Brain microvascular endothelial cell (primary cell): ENCODE results near the gene VPS51.
"Not testable (repeated sequence)": the region's sequence is repeated elsewhere in the genome, so short reads cannot be mapped to it uniquely, and the experiment has no call there.

Experiments used
- DNase-seq: peaks from one replicate; pipeline ENCODE4 v3.0.0-alpha.2; 2020
- H3K27ac ChIP-seq: fragments of 250-450 bp; sonication (Bioruptor Pico); 2 replicates; pipeline ENCODE4 v1.5.1; 2020; ENCODE audit warnings: mild to moderate bottlenecking, moderate library complexity
- H3K27me3 ChIP-seq: fragments of 250-450 bp; sonication (Bioruptor Pico); replicated peaks from 2 replicates; pipeline ENCODE4 v1.5.1; 2020; ENCODE audit warnings: mild to moderate bottlenecking
- H3K36me3 ChIP-seq: fragments of 250-450 bp; sonication (Bioruptor Pico); replicated peaks from 2 replicates; pipeline ENCODE4 v1.5.1; 2020; ENCODE audit warnings: mild to moderate bottlenecking
- H3K4me3 ChIP-seq: 2 replicates; pipeline ENCODE4 v1.5.1; 2011; ENCODE audit warnings: low read depth, mild to moderate bottlenecking, control low read depth, low read length, moderate library complexity
- CTCF ChIP-seq: IDR thresholded peaks from 2 replicates; pipeline ENCODE4 v1.5.1; 2011; ENCODE audit warnings: low read depth, mild to moderate bottlenecking, moderate library complexity, low read length, control low read depth, inconsistent platforms; ENCODE audit errors: missing control alignments
- in situ Hi-C: cut with HindIII; loops from 2 replicates; pipeline ENCODE4 v1.10.0; 2017; ENCODE audit warnings: low sequenced_read_pairs, low pct_ligation_motif_present

VPS51 gene

DNA sequence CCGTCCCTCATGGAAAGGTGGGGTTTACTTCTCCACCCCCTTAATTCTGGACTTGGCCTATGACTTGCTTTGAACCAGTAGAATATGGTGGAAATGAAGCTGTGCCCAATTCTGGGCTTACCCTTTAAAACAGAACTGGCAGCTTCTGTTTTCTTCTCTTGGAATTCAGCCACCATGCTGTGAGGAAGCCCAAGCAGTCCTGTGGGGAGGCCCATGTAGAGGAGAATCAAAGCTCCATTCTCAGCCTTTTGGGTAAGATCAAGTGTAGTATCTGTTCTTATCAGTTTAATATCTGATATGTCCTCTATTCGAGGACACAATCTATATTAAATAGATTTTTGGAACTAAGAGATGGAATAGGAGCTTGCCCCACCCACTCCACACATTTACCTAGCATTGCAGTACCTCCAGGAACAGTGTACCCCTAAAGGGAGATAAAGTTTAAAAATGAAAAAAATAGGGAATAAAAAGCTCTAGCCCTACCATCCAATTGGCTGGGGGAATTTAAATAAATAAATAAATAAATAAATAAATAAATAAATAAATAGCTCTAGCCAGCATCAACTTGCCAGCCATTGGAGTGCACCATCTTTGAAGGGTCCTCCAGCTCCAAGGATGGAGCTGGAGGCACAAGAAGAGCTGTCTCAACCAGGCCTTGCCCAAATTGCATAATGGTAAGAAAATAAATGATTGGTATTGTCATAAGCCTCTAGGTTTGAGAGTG lies 51.5 kb downstream of the VPS51 start:
- H3K27ac ChIP-seq = no peak overlapping the region
- TF ChIP-seq CTCF = no peak
- DNase-seq = no peak
- H3K27me3 ChIP-seq = no peaks in the 10 kb centered on the region
- no peak overlapping the region for H3K4me3 ChIP-seq
- H3K36me3 ChIP-seq = no peaks in the 10 kb centered on the region
- in situ Hi-C loops = no loop called here

DNA sequence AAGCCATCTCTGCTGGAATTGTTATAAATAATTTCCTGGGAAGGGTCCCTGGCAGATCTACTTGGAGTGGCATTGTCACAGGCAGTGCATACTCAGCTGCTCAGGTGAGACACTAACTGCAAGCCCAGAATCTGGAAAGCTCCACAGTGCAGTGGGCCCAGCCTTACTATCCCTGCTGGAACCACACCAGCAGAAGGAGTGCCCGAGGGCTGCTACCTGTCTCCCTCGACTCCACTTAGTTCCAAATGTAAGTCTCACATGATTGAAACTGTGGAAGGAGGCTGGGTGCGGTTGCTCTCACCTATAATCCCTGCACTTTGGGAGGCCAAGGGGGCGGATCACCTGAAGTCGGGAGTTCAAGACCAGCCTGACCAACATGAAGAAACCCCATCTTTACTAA lies 52.6 kb downstream of the VPS51 start:
- no peak for TF ChIP-seq CTCF
- Histone ChIP-seq H3K27me3 (no peaks in the 10 kb centered on the region), H3K4me3 (no peak overlapping the region), H3K36me3 (no peaks in the 10 kb centered on the region), H3K27ac (no peak overlapping the region)
- DNase-seq = no peak
- in situ Hi-C loops = no loop called here

DNA sequence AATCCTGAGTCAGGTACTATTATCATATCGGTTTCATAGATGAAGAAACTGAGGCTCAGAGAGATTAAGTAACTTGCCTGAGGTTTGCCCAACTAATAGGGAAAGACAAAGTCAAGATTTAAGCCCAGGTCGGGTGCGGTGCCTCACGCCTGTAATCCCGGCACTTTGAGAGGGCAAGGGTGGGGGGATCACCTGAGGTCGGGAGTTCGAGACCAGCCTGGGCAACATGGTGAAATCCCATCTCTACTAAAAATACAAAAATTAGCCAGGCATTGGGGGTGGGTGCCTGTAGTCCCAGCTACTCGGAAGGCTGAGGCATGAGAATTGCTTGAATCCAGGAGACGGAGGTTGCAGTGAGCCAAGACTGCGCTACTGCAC lies 54.1 kb downstream of the VPS51 start:
- DNase-seq, in situ Hi-C loops, H3K4me3 ChIP-seq, H3K27me3 ChIP-seq, H3K36me3 ChIP-seq: not testable (repeated sequence)
- H3K27ac ChIP-seq = peak overlapping the region; percentile 79

- Histone ChIP-seq H3K36me3 (no peaks in the 10 kb centered on the region), H3K27me3 (no peaks in the 10 kb centered on the region), H3K27ac (peak overlapping the region; percentile 79), H3K4me3 (no peak overlapping the region)
- in situ Hi-C loops = no loop called here
- DNase-seq = peak; percentile 93
- TF ChIP-seq CTCF = peak; percentile 9
These were observed 54.7 kb downstream of the VPS51 start for GRCh38 chr11:65150509-65151299.

DNA sequence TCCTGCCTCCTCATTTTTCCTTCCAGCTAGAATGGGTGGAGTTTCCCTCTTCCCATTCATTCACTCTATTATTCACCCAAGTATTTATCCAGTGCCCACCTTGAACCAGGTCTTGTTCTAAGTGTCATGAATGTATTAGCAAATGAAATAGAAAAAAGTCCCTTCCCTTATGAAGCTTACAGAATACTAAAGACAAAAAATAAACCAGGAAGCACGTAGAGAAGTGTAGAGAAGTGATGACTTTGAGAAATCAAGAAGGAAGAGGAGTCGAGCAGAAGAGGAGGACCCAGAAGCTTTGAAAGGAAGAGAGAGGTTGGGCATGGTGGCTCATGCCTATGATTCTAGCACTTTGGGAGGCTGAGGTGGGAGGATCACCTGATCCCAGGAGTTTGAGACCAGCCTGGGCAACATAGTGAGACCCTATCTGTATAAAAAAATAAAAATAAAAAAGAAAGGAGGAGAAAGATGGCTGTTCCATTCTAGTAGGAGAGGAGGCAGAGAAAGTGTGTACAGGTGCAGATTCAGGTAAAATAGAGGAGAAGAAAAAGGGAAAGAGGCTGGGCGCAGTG lies 55.4 kb downstream of the VPS51 start:
- Histone ChIP-seq H3K27me3 (no peaks in the 10 kb centered on the region), H3K4me3 (no peak overlapping the region), H3K27ac (no peak overlapping the region), H3K36me3 (no peaks in the 10 kb centered on the region)
- DNase-seq = no peak
- in situ Hi-C loops = no loop called here
- TF ChIP-seq CTCF = no peak

- H3K27ac ChIP-seq = no peak overlapping the region
- TF ChIP-seq CTCF = no peak
- no peaks in the 10 kb centered on the region for H3K36me3 ChIP-seq
- DNase-seq = no peak
- H3K4me3 ChIP-seq = no peak overlapping the region
- no peaks in the 10 kb centered on the region for H3K27me3 ChIP-seq
- in situ Hi-C loops = no loop called here
These were observed 56.1 kb downstream of the VPS51 start for GRCh38 chr11:65152122-65152521.
